ENCODE measurements around the gene STOML1.
"Not testable (repeated sequence)": the region's sequence is repeated elsewhere in the genome, so short reads cannot be mapped to it uniquely, and the experiment has no call there.

Gene STOML1

DNA sequence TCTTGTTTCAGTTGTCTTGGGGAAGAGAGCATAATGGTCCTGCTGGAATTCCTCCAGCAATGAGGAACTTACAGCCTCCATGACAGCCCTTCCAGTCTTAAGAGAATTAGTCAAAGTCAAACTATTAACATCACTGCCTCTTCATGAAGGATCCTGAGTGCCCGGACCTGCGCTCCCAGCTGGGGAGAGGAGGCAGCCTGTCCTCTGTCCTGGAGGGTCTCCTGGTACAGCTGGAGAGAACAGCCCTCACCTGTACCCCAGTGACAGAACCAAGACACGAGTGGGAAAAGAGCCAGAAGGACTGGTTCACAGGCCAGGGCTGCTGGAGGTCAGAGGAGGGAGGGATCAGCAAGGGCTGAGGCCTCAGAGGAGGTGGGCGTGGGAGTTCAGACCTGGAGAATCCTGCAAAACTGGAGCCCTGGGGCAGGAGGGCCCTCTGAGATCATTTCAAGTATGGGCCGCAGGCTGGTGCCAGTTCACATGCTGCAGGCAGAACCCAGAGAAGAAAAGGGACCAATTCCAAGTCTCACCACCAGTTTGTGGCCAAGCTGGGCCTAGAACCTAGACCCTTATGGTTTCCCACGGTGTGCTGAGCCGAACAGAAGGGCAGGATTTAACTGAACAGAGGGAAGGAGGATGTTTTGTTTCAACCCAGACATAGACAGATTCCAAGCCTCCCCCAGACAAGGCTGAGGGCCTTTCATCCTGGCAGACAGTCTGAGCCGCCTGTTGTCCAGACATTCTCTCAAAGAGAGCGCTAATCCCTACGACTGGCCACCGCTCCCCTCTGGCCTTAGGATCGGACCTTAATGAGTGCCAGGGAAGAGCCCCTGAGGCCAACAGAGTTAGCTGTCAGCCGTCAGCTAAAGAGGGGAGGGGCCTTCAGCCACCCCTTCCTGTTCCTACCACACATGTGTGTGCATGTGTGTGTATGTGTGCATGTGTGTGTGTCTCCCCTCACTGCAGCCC, 47.6 kb downstream of the STOML1 start:
- no peak for DNase-seq

DNA sequence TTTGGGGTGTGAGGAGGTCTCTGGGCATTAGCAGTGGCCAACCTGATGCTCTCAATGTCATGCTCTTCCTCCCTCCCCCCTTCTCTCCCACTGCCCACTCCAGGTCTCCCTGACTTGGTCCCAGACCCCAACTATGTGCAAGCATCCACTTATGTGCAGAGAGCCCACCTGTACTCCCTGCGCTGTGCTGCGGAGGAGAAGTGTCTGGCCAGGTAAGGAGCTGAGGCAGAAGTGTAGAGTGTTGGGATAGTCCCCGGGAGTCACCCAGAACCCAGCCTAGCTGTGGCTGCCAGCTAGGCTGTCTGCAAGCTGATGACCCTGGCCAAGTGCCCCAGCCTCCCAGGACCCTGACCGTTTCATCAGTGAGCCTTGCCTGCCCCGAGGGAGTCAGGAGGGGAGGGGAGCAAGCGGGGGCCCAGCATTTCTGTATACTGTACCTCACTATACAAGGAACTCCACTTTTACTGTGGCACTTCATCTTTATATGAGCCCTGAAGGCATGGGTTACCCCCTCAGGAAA, 49.3 kb downstream of the STOML1 start:
- no peak for DNase-seq

DNA sequence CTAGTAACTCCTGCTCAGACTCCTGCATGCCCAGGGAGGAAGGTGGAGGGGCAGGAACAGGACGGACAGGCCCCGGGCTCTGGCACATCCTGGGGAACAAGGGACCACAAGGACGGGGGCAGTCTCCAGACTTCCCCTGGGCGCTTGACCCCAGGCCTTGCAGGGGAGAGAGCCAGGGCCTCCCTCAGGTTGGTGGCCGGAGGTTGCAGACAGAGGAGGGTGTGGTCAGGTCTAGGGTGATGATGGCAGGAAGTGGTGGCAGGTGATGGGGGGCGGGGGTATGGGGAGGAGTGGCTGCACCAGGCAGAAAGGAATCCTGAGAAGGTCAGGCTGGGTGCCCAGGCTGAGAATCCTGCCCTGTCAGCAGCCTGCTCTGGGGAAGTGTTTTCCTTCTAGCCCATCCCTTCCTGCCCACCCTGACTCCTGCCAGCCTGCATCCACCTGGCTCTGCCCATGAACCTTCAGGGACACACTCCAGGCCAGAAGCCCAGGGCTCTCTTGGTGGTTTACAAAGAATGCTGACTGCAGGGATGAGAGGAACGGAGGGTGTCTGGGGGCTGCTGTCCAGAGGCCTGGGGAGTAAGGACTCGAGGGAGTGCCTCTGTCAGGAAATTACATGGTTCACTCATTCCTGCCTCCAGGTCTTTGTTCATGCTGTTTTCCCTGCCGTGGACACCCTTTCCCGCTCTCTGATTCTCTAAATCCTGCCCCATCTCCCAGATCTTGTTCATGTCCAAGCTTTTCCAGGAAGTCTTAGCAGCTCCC, 50.0 kb downstream of the STOML1 start:
- DNase-seq: no peak

DNA sequence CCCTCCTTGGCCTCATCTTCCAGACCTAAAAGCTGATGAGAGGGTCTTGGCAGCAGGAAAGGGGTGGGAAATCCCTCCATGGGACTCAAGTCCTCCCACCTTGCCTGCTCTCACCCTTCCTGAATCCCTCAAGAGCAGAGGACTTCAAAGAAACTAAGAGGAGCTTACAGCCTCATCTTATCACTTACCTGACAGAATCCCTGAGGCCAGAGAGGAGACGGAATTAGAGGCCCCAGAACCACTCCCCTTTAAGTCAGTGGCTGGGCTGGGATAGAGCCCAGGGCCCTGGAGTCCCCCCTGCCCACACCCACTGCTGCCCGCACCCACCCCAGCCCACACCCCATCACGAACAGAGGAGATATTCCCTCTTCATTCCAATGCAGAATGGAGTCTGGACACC, 50.6 kb downstream of the STOML1 start:
- no peak for DNase-seq

DNA sequence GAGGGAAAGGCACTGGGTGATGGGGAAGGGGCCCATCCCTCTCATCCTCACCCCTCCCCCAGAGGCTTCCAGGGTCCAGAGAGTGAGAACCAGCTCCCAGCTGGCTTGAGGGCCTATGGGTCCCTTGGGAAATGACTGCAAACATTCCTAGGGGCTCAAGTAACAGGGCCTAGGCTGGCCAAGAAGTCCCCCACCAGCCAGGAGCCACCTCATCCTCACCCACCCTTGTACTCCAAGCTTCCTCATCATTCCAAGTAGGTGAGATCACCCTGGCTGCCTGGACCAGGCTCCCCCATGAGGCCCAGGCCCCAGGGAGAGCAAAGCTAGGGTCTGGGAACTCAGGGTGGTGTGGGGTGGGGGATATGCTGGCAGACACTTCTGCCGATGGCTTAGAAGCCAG, 51.1 kb downstream of the STOML1 start:
- DNase-seq: no peak

DNA sequence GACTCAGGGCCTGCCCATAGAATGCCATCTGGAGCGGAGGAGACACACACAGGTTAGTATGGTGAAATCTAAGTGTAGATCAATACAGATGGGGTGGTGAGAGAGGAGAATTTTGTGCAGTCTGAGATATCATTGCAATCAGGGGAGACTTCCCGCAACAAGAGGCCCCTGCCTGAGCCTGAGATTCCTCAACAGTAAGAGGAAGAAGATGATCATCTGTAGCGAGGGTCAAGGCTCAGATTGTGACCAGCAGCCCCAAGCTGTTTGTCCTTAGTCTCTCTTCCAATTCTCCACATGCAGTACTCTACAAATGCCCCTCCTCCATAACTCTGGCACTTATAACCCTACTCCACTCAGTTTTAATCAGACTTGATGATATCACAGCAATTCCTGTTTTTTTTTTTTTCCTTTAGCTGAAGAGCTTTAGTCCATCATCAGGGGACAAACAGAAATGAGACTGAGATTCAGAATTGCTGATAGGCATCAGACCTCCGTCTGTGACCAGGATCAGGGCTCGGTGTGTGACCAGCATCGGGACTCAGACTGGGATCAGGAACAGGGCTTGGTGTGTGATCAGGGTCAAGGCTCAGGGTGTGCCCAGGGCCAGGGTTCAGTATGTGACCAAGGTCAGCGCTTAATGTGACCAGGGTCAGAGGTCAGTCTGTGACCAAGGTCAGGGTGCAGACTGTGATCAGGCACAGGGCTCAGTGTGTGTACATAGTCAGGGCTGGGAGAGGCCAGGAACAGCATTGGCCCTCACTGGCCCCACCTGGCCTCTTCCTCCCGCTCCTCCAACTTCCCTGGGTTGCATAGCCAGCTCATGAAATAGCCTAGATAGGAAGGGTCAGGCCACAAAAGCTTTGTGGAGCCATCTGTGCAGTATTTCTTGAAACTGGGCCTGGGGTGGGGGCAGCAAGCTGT, 51.8 kb downstream of the STOML1 start:
- DNase-seq: no peak

DNA sequence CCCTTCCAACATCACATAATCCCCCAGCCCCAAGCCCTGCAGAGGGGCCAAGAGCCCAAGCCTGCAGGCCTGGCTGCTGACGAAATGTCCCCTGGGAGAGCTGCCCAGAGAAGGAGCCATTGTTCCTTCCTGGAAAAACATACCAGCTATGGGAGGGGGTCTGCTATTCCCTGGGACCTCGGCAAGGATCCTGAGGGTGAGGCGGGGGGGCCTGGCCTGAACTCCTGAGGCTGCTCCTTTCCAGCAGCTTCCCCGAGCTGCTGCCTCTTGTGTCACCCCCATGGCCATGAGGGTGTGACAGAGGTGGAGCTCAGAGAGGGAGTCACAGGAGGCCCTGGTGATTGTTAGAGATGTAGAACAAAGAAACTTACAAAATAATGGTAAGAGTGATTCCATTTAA, 53.0 kb downstream of the STOML1 start:
- no peak for DNase-seq

DNA sequence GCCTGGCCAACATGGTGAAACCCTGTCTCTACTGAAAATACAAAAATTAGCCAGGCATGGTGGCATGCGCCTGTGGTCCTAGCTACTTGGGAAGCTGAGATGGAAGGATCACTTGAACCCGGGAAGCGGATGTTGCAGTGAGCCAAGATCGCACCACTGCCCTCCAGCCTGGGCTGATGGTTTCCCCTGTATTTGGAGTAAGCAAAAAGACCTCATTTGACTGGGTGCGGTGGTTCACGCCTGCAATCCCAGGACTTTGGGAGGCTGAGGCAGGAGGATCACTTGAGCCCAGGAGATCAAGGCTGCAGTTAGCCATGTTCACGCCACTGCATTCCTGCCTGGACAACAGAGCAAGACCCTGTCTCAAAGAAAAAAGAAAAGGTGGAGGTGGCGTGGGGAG, 53.6 kb downstream of the STOML1 start:
- DNase-seq: not testable (repeated sequence)

DNA sequence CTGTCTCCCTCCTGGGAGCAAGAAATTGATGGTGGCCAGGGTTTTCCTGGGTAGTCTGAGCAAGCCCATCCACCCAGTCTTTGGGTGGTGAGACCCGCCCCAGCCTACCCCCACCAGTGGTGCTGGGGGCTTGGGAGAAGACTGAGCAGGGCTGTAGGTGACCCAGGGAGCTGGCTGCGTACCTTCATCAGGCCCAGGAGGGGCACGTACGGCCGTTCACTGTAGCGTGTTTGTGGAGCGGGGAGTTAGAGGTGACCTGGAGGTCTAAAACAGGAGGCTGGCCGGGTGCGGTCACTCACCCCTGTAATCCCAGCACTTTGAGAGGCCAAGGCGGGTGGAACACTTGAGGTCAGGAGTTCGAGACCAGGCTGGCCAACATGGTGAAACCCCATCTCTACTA, 54.4 kb downstream of the STOML1 start:
- DNase-seq: no peak

DNA sequence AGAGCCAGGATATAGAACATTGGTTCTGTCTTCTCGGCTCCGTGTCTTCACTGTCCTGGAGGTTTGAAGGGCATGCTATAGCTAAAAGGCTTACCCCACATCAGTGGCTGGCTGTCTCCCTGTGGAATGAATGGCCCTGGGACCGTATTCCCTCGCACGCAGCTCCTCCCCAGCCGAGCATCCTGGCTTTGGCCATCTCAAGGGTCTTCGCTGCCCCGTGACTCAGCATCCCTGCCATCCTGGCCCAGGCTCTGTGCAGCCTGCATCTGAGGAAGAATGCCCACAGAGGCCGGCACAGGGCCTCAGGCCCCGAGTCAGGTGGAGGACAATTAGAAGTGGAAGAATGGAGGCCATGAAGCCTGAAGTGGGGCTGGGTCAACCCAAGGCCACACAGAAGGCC, 54.8 kb downstream of the STOML1 start:
- DNase-seq: no peak

DNA sequence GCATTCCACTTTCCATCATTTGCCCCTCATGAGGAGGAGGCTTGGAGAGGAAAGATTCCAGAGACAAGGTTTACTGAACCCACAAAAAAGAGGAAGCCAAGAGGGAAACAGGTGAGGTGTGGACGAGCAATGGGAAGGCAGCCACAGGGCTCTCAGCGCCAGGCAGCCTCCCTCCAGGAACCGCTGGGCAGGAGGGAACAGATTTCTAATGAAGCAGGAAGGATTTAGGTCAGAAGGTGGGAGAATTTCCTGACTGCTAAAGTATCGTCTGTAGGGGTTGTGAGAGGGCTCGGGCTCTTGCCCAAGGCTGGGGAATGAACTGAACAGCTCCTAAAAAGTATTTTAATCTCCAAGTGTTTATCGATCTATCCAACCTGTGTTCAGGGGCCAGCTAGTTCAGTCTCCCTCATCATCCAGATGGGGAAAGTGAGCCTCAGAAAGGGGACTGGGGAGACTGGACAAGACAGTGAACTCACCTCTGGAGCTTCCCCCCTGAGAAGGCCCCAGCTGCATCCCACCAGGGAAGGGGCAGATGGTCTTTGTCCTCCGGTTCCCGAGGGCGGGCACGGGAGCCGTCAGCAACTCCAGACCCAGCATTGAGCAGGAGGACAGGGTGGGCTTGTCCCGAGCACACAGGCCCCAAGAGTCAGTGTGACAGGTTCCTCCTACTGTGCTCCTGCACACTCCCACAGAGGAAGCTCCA, 55.4 kb downstream of the STOML1 start:
- DNase-seq: no peak

DNA sequence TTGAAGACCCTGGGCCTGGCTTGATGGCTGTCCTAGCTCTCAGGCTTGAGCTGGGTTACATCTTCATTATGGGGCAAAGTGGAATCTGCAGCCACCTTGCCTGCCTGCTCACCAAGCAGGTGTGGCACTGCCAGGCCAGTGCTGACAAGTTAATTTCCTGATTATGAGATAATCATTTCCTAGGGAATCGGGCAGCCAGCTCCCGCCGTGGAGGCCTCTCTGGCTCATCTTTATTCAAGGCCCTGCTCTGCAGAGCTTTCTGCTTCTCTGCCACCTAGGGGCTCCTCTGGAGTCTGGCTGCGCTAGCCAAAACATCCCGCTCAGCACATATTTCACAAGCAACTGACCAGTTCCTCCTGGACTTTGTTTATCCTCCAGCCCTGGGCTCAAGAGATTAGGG, 55.9 kb downstream of the STOML1 start:
- DNase-seq: no peak

DNA sequence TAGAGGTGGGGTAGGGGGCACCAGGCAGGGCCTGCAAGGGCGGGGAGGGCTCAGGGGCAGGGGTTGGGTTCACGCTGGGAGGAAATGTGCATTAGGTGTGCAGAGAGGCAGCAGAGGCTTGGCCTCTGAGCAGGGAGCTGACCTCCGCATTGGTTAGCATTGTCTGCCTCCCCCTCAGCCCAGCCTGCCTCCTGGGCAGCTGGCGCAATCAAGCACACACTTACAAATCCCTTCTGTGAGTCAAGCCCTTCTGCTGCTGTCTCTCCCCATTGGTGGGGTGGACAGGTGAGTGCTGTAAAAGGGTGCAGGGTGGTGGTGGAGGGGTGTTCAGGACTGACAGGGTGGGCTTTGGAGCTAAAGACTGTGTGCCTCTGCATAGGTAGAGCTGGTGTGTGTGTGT, 56.5 kb downstream of the STOML1 start:
- DNase-seq: no peak

DNA sequence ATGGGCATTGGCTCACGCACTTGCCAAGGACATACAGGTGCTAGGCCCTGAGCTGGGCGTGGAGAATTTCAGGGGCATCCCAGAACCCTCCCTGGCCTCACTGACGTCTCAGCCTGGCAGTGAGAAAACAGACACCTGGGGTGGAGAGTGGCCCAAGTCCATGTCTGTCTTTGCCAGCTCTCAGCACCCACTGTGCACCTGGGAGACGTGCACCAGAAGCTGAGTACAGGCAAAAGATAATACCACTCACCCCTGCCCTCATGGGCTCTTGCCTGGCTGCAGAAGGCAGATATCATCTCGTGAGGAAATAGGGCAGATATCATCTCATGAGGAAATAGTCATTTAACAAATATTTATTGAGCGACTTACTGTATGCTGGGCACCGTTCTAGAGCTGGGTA, 57.8 kb downstream of the STOML1 start:
- DNase-seq: no peak

DNA sequence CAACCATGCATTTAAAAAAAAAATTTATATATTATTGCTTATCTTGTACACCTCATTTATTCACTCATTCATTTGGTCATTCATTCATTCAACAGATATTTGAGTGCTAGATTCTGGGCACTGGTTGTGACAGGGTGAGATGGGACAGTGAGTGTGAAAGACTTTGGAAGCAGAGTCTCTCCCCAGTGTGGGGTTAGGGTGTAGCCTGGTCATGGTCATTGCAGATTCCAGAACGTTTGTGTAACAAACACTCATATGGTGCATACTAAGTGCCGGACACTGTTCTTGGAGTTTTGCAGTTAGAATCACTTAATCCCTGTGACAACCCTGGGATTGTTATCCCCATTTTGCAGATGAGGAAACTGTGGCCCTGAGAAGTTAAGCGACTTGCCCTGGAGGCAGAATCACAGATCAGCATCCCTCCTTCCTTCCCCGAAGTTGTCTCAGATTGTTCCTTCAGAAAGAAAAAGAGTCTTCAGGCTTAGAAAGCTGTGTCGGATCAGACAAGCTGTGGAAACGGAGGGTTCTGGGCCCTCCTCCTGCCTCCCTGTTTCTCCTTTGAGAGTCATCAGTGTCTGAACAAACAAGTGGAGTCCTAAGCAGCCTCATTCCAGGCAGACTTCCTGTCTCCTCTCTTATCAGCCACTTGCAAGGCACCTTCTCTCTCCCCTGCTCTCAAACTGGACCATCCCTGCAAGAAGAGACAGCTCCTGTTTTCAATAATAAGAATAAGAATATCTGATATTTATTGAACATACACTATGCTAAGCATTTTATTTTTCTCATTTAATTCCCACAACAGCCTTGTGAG, 59.5 kb downstream of the STOML1 start:
- no peak for DNase-seq

DNA sequence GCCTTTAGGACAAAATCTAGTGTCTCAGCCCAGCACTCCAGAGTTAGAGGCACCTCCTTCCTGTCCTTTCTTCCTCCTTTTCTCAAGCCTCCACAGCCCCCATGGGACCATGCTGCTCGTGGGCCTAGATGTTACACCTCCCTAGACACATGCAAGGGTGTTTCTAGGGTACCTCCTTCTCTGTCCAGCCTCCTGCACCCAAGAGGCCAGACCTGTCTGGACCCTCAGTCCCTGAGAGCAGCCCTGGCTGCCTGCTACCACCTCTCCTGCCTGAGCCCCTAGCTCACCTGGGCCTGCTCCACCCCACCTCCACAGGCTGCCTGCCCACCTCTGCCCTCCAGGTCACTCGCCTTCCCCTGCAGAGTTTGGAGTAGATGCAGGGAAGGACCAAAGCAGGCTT, 60.7 kb downstream of the STOML1 start:
- DNase-seq: no peak

DNA sequence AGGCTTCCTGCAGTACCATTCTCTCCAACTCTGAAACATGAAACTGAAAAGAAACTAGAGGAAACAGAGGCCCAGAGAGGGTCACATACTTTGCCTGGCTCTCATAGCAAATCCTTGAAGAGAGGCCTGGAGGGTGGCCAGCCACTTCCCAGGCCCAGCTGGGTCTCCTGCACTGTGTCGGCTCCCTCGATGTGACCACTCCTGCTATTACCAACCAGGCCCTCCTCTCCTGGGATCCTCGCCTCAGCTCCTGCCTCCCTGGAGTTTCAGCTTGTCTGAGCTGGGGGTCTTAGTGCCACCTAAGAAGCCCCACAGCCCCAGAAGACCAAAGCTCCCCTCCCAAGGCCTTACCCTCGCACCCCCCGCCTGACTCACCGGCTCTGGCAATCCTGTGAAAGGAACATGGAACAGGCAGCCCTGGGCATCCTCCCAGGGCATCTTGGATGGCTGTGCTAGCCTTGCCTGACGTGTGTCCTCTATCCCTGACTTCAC, 61.3 kb downstream of the STOML1 start:
- no peak for DNase-seq

DNA sequence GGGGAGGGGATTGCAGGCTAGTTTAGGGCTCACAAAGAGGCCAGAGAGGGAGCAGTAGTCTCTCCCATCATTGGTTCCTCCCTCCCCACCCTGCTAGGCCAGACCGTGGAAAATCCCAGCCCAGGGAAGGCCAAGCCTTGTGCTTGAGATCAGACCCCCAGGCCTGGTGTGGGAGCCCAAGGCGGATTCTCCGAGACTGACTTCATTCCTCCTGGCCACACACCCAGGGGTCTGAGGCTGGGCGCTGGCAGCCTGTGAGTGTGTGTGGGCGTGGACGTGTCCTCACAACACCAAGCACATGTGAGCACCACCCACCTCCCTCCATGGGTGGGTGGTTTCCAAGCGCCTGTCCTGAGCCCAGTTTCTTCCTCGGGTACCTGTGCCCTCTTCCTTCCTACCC, 61.7 kb downstream of the STOML1 start:
- DNase-seq: no peak

DNA sequence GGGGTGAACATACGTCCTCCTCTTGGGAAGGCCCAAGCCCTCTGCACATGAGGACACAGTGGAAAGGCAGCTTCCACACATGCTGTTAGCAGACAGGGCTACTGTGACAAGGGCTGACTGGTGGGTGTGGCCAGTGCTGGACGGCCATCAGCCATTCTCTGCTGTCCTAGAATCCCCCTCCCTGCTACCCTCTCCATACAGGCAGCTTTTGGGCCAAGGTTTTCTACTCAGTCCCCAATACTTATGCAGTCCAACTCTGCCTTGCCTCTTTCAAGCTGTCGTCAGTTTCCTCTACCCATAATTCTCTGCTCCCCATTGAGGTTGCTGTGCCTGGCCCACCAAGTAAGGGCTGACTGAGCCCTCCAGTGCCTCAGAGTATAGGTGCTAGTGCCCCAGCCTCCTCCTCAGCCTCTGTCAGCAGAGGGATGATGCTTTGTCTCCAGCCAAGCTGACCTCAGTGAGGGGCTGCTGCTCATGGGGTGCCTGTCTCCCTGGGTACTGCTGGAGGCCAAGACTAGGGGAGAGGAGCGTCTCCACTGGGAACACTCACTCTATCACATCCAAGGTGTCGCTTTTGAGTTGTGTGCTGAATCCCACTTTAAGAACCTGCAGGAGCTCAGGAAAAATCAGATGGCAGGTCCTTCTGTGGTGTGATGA, 63.0 kb downstream of the STOML1 start:
- DNase-seq: no peak

All from stimulated activated CD4-positive, alpha-beta T cell treated with anti-CD3 and anti-CD28 coated beads, Interleukin-12 subunit alpha, Interleukin-12 subunit beta, amount 100 ng/mL, for 4 hours (primary cell).